GM12878 (cell line): ENCODE results near the gene SGCD. TPM values are rescaled to one million over a fixed set of nuclear protein-coding genes. Genes with fewer than 3 reads are reported as not detected.

ENCODE experiments used
- ATAC-seq: fragments of 200-7000 bp; cut with Tn5 transposase; 3 replicates; pipeline ENCODE4 v1.9.1; 2020; ENCODE audit warnings: mild to moderate bottlenecking, moderate library complexity
- BruUV-seq: library from RNA; stranded (reverse); fragments of 400-500 nt; replicated peaks from 2 replicates; lab custom pipeline; 2021; lab: Mats Ljungman, UMichigan
- CTCF ChIA-PET: fragments of 300-600 bp; sonication (Branson Sonifier 250); formaldehyde crosslinking; extraction: SDS; loops from one replicate; lab custom pipeline; 2021; ENCODE audit warnings: inconsistent platforms; lab: Yijun Ruan, JAX
- POLR2A ChIA-PET: fragments of 350-600 bp; formaldehyde crosslinking; extraction: SDS; loops from one replicate; lab custom pipeline; 2021; ENCODE audit warnings: inconsistent platforms; lab: Charles Lee
- RAD21 ChIA-PET: fragments of 300-600 bp; sonication (Branson Sonifier 250); formaldehyde crosslinking; loops from one replicate; lab custom pipeline; 2023; ENCODE audit warnings: antibody characterized with exemption; ENCODE audit not compliant: unreplicated experiment; lab: Charles Lee
- SMC1A ChIA-PET: fragments of 300-600 bp; sonication (Branson Sonifier 250); formaldehyde crosslinking; loops from one replicate; lab custom pipeline; 2023; ENCODE audit not compliant: unreplicated experiment, uncharacterized antibody; lab: Charles Lee
- DNase-seq: peaks from one replicate; pipeline ENCODE4 v3.0.0-alpha.2; 2011; ENCODE audit warnings: low read depth, low spot score
- FAIRE-seq: peaks from 3 replicates; lab custom pipeline; 2011; peaks lifted over from hg19 to GRCh38; lab: Jason Lieb, UNC
- H2AFZ ChIP-seq: 2 replicates; pipeline ENCODE4 v1.6.0; 2011; ENCODE audit warnings: low read depth, low read length, control low read depth; ENCODE audit not compliant: control insufficient read depth
- H3K27ac ChIP-seq: 2 replicates; pipeline ENCODE4 v1.5.1; 2011; ENCODE audit warnings: control low read depth; ENCODE audit not compliant: control insufficient read depth, insufficient read depth
- H3K27me3 ChIP-seq, 2 experiments: replicated peaks in 1 of 2; 2 replicates each; pipeline versions ENCODE4 v1.6.0 to v1.6.1; 2011; ENCODE audit warnings: low read length in 1 of 2; ENCODE audit not compliant: control insufficient read depth in 2 of 2, insufficient read depth in 2 of 2
- H3K36me3 ChIP-seq, 2 experiments: 2 replicates each; pipeline ENCODE4 v1.5.1; 2011; ENCODE audit warnings: low read length in 1 of 2; ENCODE audit not compliant: control insufficient read depth in 2 of 2, insufficient read depth in 2 of 2
- H3K4me1 ChIP-seq: 2 replicates; pipeline ENCODE4 v1.6.1; 2011; ENCODE audit warnings: mild to moderate bottlenecking, low read length, moderate library complexity, mixed read lengths; ENCODE audit not compliant: control insufficient read depth, insufficient read depth
- H3K4me2 ChIP-seq: 2 replicates; pipeline ENCODE4 v1.6.0; 2011; ENCODE audit warnings: control low read depth; ENCODE audit not compliant: control insufficient read depth, insufficient read depth
- H3K4me3 ChIP-seq: fragments of 200-600 bp; sonication (generic); 2 replicates; pipeline ENCODE4 v1.5.1; 2016
- H3K79me2 ChIP-seq: 2 replicates; pipeline ENCODE4 v1.6.0; 2011; ENCODE audit warnings: low read length; ENCODE audit not compliant: control insufficient read depth, insufficient read depth
- H3K9ac ChIP-seq: 2 replicates; pipeline ENCODE4 v1.8.0; 2011; ENCODE audit warnings: low read length, control low read depth, mixed read lengths; ENCODE audit not compliant: control insufficient read depth, insufficient read depth
- H3K9me3 ChIP-seq: replicated peaks from 3 replicates; pipeline ENCODE4 v1.5.1; 2011; ENCODE audit warnings: mild to moderate bottlenecking, low read length; ENCODE audit not compliant: control insufficient read depth, insufficient read depth
- H4K20me1 ChIP-seq: 2 replicates; pipeline ENCODE4 v1.6.0; 2011; ENCODE audit not compliant: control insufficient read depth, insufficient read depth
- DPF2 ChIP-seq: fragments of 450-650 bp; IDR thresholded peaks from 2 replicates; pipeline ENCODE4 v1.6.1; 2017; ENCODE audit warnings: mild to moderate bottlenecking
- HDAC2 ChIP-seq: fragments of 200-600 bp; sonication (generic); IDR thresholded peaks from 2 replicates; pipeline ENCODE4 v1.6.1; 2017
- NFYA ChIP-seq: IDR thresholded peaks from 2 replicates; pipeline ENCODE4 v1.6.1; 2011; ENCODE audit warnings: low read depth, mild to moderate bottlenecking, low read length, improper control_type of control experiment, borderline replicate concordance
- RELA ChIP-seq: fragments of 450-650 bp; IDR thresholded peaks from 2 replicates; pipeline ENCODE4 v1.8.0; 2014; ENCODE audit warnings: borderline replicate concordance; ENCODE audit not compliant: partially characterized antibody
- SRF ChIP-seq, 2 experiments: IDR thresholded peaks; 2 replicates each; pipeline ENCODE4 v1.6.1; 2011; ENCODE audit warnings: low read depth in 2 of 2, low read length in 2 of 2, mild to moderate bottlenecking in 1 of 2, moderate library complexity in 1 of 2
- USF2 ChIP-seq: IDR thresholded peaks from 2 replicates; pipeline ENCODE4 v1.6.1; 2011; ENCODE audit warnings: low read depth, low read length, improper control_type of control experiment, borderline replicate concordance
- ZBTB4 ChIP-seq: fragments of 450-650 bp; formaldehyde crosslinking; IDR thresholded peaks from 2 replicates; pipeline ENCODE4 v1.4.0; 2022; ENCODE audit warnings: mild to moderate bottlenecking, moderate library complexity
- ZNF217 ChIP-seq: fragments of 450-650 bp; IDR thresholded peaks from 2 replicates; pipeline ENCODE4 v1.6.1; 2017; ENCODE audit warnings: antibody characterized with exemption, mild to moderate bottlenecking
- ZSCAN29 ChIP-seq: fragments of 450-650 bp; IDR thresholded peaks from 2 replicates; pipeline ENCODE4 v1.6.1; 2017; ENCODE audit warnings: mild to moderate bottlenecking, moderate library complexity
- WGBS: methylation state at CpG from one replicate; pipeline ENCODE4 v1.1.6; 2016; ENCODE audit warnings: low lambda C conversion rate; ENCODE audit not compliant: insufficient replicate concordance, insufficient coverage; ENCODE audit errors: missing lambda C conversion rate; 5-methylcytosine and 5-hydroxymethylcytosine counted together
- in situ Hi-C: fragments of 300-500 bp; cut with MboI; formaldehyde crosslinking; loops from 9 replicates; pipeline ENCODE4 v1.14.3; 2018; ENCODE audit warnings: mixed read lengths
- intact Hi-C: fragments of 100-400 bp; cut with micrococcal nuclease; formaldehyde crosslinking; loops from one replicate; pipeline ENCODE4 v1.14.2; 2022; ENCODE audit not compliant: unreplicated experiment
- polyA plus RNA-seq, 11 experiments: library from polyadenylated mRNA; depleted of rRNA in 4 of 11; unstranded in 6 of 11; stranded (reverse) in 5 of 11; fragments of >200 nt; fragmentation: Nextera tagmentation in 4 of 11; fragmentation: Illumina TruSeq in 1 of 11; extraction: Ambion mirVana in 4 of 11; extraction: Trizol in 1 of 11; gene quantifications; 1 replicate in 1 of 11; 2 replicates in 10 of 11; pipeline versions ENCODE4 v1.2.1 to v1.2.3, GENCODE V29; 2011 to 2016; ENCODE audit warnings: inconsistent platforms in 2 of 11, missing spikeins in 2 of 11, low read depth in 1 of 11
- total RNA-seq, 4 experiments: library from RNA; depleted of rRNA in 3 of 4; stranded (reverse); fragments of >200 nt in 3 of 4; fragmentation: Illumina TruSeq in 1 of 4; extraction: Trizol in 1 of 4; gene quantifications; 2 replicates each; pipeline versions ENCODE4 v1.2.1 to v1.2.3, GENCODE V29; 2013 to 2021
- TF ChIP-seq, protein P1 (sequence below): IDR thresholded peaks from 2 replicates; pipeline ENCODE4 v1.6.1; 2012; ENCODE audit warnings: low read depth, low read length, improper control_type of control experiment
- TF ChIP-seq, protein P2 (sequence below): fragments of 450-650 bp; IDR thresholded peaks from 2 replicates; pipeline ENCODE4 v1.6.1; 2017; ENCODE audit warnings: low read depth, mild to moderate bottlenecking, moderate library complexity

The SGCD gene
- total and polyA plus RNA-seq, 10 of the 15 experiments (the other 5 are each of a cell fraction or from before 2014, with no cell fraction given): 0.06 TPM; not detected in 9

DNA sequence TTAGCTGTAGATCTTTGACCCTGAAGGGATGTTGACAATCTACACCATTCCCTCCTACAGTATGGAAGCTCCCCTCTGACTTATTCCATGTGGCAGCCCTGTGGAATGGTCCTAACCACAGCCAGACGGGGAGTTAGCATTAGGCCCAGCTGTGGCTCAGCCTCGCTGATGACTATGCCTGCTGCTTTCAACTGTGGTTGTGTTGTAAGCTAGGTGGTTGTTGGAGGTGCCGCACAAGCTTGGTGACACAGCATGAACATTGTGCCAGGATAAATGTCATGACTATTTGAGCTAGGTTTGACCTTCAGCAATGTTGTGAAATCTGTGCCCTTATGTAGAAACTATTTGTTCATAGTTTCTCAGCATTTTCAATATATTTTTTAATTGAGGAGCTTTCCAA is 40.6 kb downstream of the SGCD start:
- Histone ChIP-seq H3K4me1 (no peaks in the 10 kb centered on the region), H4K20me1 (no peaks in the 10 kb centered on the region), H3K9ac (no peak overlapping the region), H3K27ac (no peak overlapping the region), H3K4me2 (no peak overlapping the region), H2AFZ (no peak overlapping the region), H3K9me3 (no peaks in the 10 kb centered on the region), H3K27me3 (no peaks in the 10 kb centered on the region), H3K79me2 (no peaks in the 10 kb centered on the region), H3K4me3 (no peak overlapping the region), H3K36me3 (no peaks in the 10 kb centered on the region)
- 77% methylated on average over 3 of the region's 3 CpGs for WGBS
- ATAC-seq (no peak), DNase-seq (no peak), FAIRE-seq (no peak)
- SMC1A ChIA-PET: interaction anchor here (0.6 to 2.0 kb wide), 3 partner anchors 11 to 34 kb away, joined by 3 to 4 read pairs (median 3); no protein-coding TSS in a partner anchor
- BruUV-seq: no TSS peak
- TF ChIP-seq SRF (IDR thresholded peaks at IDR 0.05; ENCODE audit: low read depth in 2 of 2, low read length in 2 of 2): no peak
- no peak for TF ChIP-seq ZBTB4 (CRISPR knock-in tag)
- no peak for TF ChIP-seq HDAC2
- TF ChIP-seq NFYA: no peak
- no peak for TF ChIP-seq RELA
- TF ChIP-seq, protein P1, sequence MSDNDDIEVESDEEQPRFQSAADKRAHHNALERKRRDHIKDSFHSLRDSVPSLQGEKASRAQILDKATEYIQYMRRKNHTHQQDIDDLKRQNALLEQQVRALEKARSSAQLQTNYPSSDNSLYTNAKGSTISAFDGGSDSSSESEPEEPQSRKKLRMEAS: no peak
- no peak for TF ChIP-seq DPF2
- TF ChIP-seq ZSCAN29: no peak
- TF ChIP-seq USF2: no peak
- TF ChIP-seq ZNF217: no peak
- TF ChIP-seq, protein P2, sequence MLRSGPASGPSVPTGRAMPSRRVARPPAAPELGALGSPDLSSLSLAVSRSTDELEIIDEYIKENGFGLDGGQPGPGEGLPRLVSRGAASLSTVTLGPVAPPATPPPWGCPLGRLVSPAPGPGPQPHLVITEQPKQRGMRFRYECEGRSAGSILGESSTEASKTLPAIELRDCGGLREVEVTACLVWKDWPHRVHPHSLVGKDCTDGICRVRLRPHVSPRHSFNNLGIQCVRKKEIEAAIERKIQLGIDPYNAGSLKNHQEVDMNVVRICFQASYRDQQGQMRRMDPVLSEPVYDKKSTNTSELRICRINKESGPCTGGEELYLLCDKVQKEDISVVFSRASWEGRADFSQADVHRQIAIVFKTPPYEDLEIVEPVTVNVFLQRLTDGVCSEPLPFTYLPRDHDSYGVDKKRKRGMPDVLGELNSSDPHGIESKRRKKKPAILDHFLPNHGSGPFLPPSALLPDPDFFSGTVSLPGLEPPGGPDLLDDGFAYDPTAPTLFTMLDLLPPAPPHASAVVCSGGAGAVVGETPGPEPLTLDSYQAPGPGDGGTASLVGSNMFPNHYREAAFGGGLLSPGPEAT: no peak
- intact Hi-C loops: no loop called here
- POLR2A ChIA-PET: interaction anchor here (0.6 to 1.1 kb wide), 2 partner anchors 9 to 661 kb away, joined by 3 read pairs; no protein-coding TSS in a partner anchor
- RAD21 ChIA-PET: interaction anchor here (0.8 to 0.9 kb wide), 2 partner anchors 8 to 53 kb away, joined by 3 read pairs; no protein-coding TSS in a partner anchor
- in situ Hi-C loops: no loop called here
- CTCF ChIA-PET: interaction anchor here (0.7 kb wide), 1 partner anchor 40 kb away, joined by 3 read pairs; no protein-coding TSS in a partner anchor
